Embryonic facial prominence (tissue), 1 donor: ENCODE data around the gene LIMK2.
A peak's percentile ranks its signal among the peaks of the same experiment; 100 is the strongest.
"Not testable (repeated sequence)": the region's sequence is repeated elsewhere in the genome, so short reads cannot be mapped to it uniquely, and the experiment has no call there.

Source experiments
- DNase-seq: peaks from one replicate; pipeline ENCODE4 v3.0.0-alpha.2; 2016; ENCODE audit errors: extremely low spot score

Gene LIMK2

GRCh38 chr22:31211862-31212730 lies at the start of gene LIMK2:
Gene LIMK2, plus strand, starts transcription at chr22:31212298. Its CDS starts 111 bp downstream, at chr22:31212409.
- DNase-seq, result peak; percentile 77

DNA sequence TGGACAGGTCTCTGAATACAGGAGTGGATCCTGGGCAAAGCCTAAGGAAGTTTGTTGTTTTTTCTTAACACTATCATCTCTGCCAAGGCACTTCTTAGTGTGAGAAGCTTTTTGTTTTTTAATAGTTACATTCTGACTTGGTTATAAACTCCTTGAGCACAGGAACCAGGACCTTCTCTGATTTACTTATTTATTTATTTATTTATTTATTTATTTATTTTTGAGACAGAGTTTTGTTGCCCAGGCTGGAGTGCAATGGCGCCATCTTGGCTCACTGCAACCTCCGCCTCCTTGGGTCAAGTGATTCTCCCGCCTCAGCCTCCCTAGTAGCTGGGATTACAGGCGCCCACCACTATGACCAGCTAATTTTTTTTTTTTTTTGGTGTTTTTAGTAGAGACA lies 41.1 kb upstream of the LIMK2 start:
- DNase-seq, result no peak

DNA sequence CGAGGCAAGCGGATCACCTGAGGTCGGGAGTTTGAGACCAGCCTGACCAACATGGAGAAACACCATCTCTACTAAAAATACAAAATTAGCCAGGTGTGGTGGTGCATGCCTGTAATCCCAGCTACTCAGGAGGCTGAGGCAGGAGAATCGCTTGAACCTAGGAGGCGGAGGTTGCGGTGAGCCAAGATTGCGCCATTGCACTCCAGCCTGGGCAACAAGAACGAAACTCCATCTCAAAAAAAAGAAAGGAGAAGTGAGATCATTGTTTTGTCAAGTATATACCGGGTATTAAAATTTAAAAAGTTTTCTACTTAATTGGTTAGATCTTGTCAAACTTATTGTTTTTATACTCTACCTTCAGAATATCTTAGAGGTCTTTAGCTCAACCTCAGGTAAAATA lies 40.4 kb upstream of the LIMK2 start:
- not testable (repeated sequence) for DNase-seq

- no peak for DNase-seq
Measured at GRCh38 chr22:31173386-31174145, 38.5 kb upstream of the LIMK2 start.

- DNase-seq, result no peak
Measured at GRCh38 chr22:31176923-31177322, 35.2 kb upstream of the LIMK2 start.

GRCh38 chr22:31177420-31178162 lies 34.5 kb upstream of the LIMK2 start:
- no peak for DNase-seq

DNA sequence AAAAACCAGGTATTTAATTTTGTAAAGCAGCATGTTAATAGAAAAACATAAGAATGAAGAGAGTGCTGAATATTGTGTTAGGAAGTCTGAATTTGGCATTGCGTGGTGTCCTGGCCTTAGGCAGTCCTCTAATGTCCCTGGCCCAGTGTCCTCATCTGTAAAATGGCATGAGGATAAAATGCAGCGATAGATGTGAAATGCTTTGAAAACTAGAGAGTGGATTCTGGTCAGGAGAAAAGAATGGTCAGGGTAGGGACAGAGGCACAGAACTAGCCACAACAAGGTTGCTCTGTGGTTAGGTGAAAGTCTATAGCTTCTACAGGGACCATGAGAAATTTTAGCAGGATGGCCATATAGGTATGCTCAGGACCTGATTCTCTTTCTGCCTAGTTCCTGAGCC lies 33.2 kb upstream of the LIMK2 start:
- no peak for DNase-seq

- DNase-seq, result no peak
Measured at GRCh38 chr22:31179345-31179744, 32.8 kb upstream of the LIMK2 start.

- DNase-seq, result no peak
Measured at GRCh38 chr22:31184015-31184414, 28.1 kb upstream of the LIMK2 start.

DNA sequence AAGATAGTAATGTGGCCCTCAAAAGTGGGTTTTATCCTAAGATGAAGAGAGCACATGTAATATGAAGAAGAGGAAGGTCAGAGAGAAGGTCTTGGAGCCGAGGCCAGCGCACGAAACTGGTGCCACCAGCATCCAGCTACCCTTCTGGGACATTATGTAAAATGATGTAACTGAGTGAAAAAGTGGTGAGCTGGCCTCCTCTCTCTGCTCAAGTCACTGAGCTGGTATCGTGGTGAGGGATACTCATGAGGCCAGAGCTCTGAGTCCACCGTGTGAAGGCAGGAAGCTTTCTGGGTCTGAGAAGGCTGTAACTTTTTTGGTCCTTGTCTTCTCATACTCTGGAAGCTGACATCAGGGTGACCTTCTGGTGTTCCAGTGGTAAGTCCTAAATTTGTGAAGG lies 27.0 kb upstream of the LIMK2 start:
- no peak for DNase-seq

- DNase-seq, result no peak
Measured at GRCh38 chr22:31187627-31188026, 24.5 kb upstream of the LIMK2 start.

- no peak for DNase-seq
Measured at GRCh38 chr22:31192513-31192912, 19.6 kb upstream of the LIMK2 start.

- DNase-seq, result no peak
Measured at GRCh38 chr22:31193092-31193491, 19.0 kb upstream of the LIMK2 start.

- DNase-seq, result not testable (repeated sequence)
Measured at GRCh38 chr22:31194681-31195080, 17.4 kb upstream of the LIMK2 start.

DNA sequence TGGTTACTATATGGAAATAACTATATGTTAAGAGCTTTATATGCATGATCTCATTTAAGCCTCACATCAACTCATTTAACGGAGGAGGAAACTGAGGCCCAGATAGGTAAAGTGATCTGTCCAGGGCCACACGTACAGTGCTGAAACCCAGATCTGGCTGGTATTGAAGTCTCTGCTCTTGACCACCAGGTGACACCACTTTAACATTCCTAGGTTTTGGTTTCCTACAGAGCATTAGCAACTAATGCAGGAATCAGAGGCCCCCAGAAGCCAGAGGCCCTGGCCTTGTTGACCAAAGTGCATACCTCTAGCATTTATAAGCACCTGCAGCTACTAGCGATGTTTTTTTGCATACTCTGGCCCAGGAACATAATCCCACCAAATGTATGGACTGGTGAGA lies 12.9 kb upstream of the LIMK2 start:
- no peak for DNase-seq

DNA sequence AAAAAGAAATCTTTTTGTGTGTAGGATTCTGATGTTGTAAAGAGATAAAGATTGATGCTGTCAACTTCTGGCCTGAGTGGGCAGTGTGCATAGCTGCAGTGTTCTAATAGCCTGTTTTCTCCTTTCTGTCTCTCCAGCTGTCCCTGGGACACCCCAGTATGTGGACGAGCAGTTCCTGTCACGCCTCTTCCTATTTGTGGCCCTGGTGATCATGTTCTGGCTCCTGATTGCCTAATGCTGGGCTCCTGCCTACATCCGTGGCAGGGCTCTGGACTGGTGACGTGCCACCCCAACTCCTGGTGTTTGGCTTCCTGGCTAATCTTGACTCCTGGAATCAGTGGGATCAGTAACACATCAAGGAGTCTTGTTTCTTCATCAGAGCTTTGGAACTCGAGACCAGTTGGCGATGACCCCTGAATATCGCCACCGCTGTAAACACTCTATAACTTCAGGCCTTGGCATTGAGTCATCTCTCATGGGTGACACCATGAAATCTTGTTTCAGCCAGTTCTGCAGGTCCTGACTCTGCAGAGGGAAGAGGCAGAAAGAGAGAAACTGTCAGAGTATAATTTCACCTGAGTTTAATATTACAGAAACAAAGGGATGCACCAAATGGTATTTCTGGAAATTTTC lies 7.6 kb upstream of the LIMK2 start:
- DNase-seq, result not testable (repeated sequence)

DNA sequence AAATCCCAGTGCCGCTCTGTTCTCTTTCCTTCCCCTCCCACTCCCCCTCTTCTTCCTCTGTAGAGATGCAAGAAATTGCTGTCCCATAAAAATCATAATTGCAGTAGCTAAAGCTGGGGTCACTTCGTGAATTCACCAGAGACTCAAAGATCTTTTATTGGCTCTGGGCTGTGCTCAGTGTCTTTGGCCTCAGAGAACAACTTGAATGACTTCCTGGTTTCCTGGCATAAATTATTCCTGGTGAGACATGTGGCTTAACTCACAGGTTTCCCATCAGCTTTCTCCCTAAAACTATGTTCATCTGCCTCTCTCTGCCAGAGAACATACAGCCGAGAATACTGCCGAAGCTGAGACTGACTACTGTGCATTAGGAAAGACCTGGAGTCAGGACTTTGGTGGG lies 7.0 kb upstream of the LIMK2 start:
- DNase-seq, result not testable (repeated sequence)

GRCh38 chr22:31206460-31206859 lies 5.6 kb upstream of the LIMK2 start:
- not testable (repeated sequence) for DNase-seq

- peak; percentile 70 for DNase-seq
Measured at GRCh38 chr22:31206896-31207687, 5.0 kb upstream of the LIMK2 start.

- no peak for DNase-seq
Measured at GRCh38 chr22:31210556-31211421, 1.3 kb upstream of the LIMK2 start.
